IPS DF 6.9 (cell line): ENCODE results near the gene LRRC51.
"Not testable (repeated sequence)": the region's sequence is repeated elsewhere in the genome, so short reads cannot be mapped to it uniquely, and the experiment has no call there.

ENCODE experiments used
- DNase-seq: peaks from one replicate; pipeline ENCODE4 v3.0.0-alpha.2; 2013; ENCODE audit warnings: low read depth, low spot score
- H3K27ac ChIP-seq: one replicate; pipeline ENCODE4 v1.5.1; 2013; ENCODE audit warnings: low read length, control low read depth
- H3K27me3 ChIP-seq: 2 replicates; pipeline ENCODE4 v1.6.1; 2013; ENCODE audit warnings: mild to moderate bottlenecking, low read length; ENCODE audit not compliant: control insufficient read depth, insufficient read depth
- H3K36me3 ChIP-seq: 2 replicates; pipeline ENCODE4 v1.6.1; 2013; ENCODE audit warnings: low read length; ENCODE audit not compliant: control insufficient read depth, insufficient read depth
- H3K4me1 ChIP-seq: 2 replicates; pipeline ENCODE4 v1.6.1; 2013; ENCODE audit warnings: low read length; ENCODE audit not compliant: control insufficient read depth, insufficient read depth
- H3K4me3 ChIP-seq: 2 replicates; pipeline ENCODE4 v1.5.1; 2013; ENCODE audit warnings: mild to moderate bottlenecking, low read length
- H3K9me3 ChIP-seq: 2 replicates; pipeline ENCODE4 v1.6.1; 2013; ENCODE audit warnings: low read length, inconsistent platforms; ENCODE audit not compliant: control insufficient read depth, insufficient read depth
- WGBS: extraction: QIAGEN DNeasy Blood & Tissue Kit; methylation state at CpG from one replicate; pipeline ENCODE4 v1.1.7; 2013; ENCODE audit warnings: mixed read lengths, missing lambda C conversion rate; ENCODE audit not compliant: insufficient read length, insufficient coverage; 5-methylcytosine and 5-hydroxymethylcytosine counted together

The LRRC51 gene

DNA sequence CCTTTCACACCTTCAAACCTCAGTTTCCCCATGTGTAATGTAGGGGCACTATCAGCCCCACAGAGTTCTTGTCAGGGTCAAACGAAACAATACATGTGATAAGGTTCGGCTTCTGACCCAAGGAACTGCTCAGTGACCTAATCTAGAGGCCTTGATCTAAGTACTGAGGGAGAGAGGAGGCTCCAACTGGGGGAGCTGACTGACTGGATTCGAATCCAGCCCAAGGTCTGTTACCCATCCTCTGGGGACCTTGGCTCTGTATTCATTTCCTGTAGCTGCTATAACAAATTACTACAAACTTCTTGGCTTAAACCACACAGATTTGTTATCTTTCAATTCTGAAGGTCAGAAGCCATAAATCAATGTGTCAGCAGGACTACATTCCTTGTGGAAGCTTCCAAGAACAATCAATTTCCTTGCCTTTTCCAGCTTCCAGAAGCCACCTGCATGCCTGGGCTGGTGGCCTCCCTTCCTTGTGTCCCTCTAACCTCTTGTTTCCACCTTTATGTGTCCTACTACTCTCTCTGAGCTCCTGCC is 42.5 kb downstream of the LRRC51 start:
- Histone ChIP-seq H3K36me3 (no peaks in the 10 kb centered on the region), H3K9me3 (0 out of 2 replicates have a peak, but pooled peaks cover 3% of the 10 kb centered on the region), H3K27me3 (no peaks in the 10 kb centered on the region), H3K27ac (no peak overlapping the region), H3K4me1 (no peaks in the 10 kb centered on the region), H3K4me3 (no peak overlapping the region)
- DNase-seq = no peak
- WGBS = no CpG with 5 or more reads among the region's 3 CpGs

- no CpG with 5 or more reads among the region's 6 CpGs for WGBS
- H3K27me3 ChIP-seq = no peaks in the 10 kb centered on the region
- DNase-seq = no peak
- no peak overlapping the region for H3K27ac ChIP-seq
- no peak overlapping the region for H3K4me3 ChIP-seq
- H3K36me3 ChIP-seq = no peaks in the 10 kb centered on the region
- peaks cover 4% of the 10 kb centered on the region; the same call in 1 of the 2 replicates for H3K9me3 ChIP-seq
- no peaks in the 10 kb centered on the region for H3K4me1 ChIP-seq
Measured at GRCh38 chr11:72124046-72124445, 43.4 kb downstream of the LRRC51 start.

GRCh38 chr11:72125956-72126355 is 45.3 kb downstream of the LRRC51 start:
- H3K27me3 ChIP-seq = no peaks in the 10 kb centered on the region
- no peak overlapping the region for H3K27ac ChIP-seq
- WGBS = no CpG with 5 or more reads among the region's 1 CpG
- peaks cover 4% of the 10 kb centered on the region; the same call in 1 of the 2 replicates for H3K9me3 ChIP-seq
- no peaks in the 10 kb centered on the region for H3K4me1 ChIP-seq
- no peak overlapping the region for H3K4me3 ChIP-seq
- no peaks in the 10 kb centered on the region for H3K36me3 ChIP-seq
- no peak for DNase-seq

GRCh38 chr11:72127923-72128322 is 47.3 kb downstream of the LRRC51 start:
- H3K9me3 ChIP-seq = peaks cover 6% of the 10 kb centered on the region
- no peaks in the 10 kb centered on the region for H3K27me3 ChIP-seq
- no peak overlapping the region for H3K27ac ChIP-seq
- no peaks in the 10 kb centered on the region for H3K4me1 ChIP-seq
- WGBS = no CpG with 5 or more reads among the region's 2 CpGs
- no peak for DNase-seq
- no peaks in the 10 kb centered on the region for H3K36me3 ChIP-seq
- no peak overlapping the region for H3K4me3 ChIP-seq

DNA sequence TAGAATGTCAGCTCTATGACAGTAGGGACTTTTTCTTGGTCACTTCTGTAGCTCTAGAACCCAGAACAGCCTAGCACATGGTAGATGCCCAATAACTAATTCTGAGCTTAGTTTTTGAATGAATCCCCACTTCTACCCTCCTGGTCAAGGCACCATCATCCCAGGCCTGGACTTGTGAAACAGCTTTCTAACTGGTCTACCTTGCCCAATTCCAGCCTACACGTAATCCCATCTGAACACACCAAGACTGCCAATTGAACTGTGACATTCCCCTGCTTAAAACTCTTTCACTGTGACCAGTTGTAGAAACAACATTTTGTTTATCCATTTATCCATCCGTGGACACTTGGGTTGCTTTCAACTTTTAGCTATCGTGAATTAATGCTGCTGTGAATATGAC is 48.7 kb downstream of the LRRC51 start:
- Histone ChIP-seq H3K27ac (no peak overlapping the region), H3K4me1 (no peaks in the 10 kb centered on the region), H3K27me3 (no peaks in the 10 kb centered on the region), H3K9me3 (peaks cover 6% of the 10 kb centered on the region), H3K36me3 (no peaks in the 10 kb centered on the region), H3K4me3 (no peak overlapping the region)
- no CpG with 5 or more reads among the region's 3 CpGs for WGBS
- no peak for DNase-seq

DNA sequence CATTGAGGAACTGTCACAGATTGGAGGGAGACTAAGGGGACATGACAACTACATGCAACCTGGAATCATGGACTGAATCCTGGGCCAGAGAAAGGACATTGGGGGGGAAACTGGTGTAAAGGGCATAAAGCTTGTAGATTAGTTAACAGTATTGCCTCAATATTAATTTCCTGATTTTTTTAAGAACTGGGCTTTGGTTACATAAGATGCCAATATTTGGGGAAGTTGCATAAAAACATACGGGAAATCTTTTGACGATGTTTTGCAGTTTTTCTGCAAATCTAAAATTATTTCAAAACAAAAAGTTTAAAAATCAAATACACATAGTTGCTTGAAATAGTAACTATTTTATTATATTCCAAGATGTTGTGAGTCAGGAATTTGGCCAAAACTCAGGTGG is 52.0 kb downstream of the LRRC51 start:
- Histone ChIP-seq H3K27ac (no peak overlapping the region), H3K36me3 (no peaks in the 10 kb centered on the region), H3K9me3 (peaks cover 3% of the 10 kb centered on the region), H3K4me1 (no peaks in the 10 kb centered on the region), H3K4me3 (no peak overlapping the region), H3K27me3 (no peaks in the 10 kb centered on the region)
- no CpG with 5 or more reads among the region's 2 CpGs for whole genome bisulfite sequencing
- no peak for DNase-seq

DNA sequence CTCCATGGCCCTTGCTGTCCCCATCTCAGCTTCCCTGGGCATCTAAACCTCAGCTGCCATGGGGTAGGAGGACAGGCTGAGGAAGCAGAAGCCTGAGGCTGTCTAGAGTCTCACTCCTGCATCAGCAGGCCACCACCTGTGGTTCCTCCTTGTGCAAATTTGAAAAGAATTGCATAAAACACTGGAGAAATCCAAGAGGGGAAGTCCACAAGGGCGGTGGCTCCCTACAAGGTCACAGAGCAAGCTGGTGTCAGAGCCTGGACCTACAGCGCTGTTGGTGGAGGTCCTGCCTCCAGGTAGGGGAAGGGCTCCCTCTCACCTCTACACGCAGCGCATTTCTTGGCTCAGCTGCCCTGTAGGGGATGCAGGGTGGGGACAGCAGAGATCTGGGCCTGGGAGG is 54.8 kb downstream of the LRRC51 start, which contains the start of gene FOLR3:
Gene FOLR3 (plus strand): TSS at position 253 of the 400 bp plus-strand sequence. CDS start 228 bp downstream, outside the sequence.
- H3K4me1 ChIP-seq, H3K9me3 ChIP-seq, DNase-seq, H3K27me3 ChIP-seq, H3K36me3 ChIP-seq, H3K4me3 ChIP-seq, H3K27ac ChIP-seq: not testable (repeated sequence)
- no CpG with 5 or more reads among the region's 4 CpGs for WGBS

DNA sequence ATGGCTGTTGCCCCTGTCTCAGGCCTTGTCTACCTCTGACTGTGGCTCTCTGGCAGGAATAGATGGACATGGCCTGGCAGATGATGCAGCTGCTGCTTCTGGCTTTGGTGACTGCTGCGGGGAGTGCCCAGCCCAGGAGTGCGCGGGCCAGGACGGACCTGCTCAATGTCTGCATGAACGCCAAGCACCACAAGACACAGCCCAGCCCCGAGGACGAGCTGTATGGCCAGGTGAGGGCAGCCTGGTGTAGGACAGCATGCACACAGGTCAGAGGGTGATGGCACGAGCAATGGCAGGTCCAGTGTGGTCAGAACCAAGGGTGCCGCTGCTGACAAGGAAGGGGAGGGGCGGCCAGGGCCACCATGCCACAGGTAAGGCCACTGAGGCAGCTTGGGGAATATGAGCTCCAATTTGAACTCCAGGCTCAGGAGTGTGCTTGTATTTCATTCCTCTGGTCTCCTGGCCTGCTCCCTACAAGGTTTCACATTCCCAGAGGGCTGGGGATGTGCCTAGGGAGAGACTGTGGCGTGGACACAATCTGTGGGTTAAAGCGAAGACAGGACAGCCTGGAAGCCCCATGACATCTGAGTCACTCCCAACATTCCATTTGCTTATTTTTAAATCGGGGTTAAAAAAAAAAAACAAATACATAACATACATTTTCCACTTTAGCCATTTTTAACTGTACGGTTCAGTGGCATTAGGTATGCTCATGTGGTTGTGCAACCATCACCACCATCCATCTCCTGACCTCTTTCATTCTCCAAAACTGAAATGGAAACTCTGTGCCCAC is 55.4 kb downstream of the LRRC51 start:
- H3K27ac ChIP-seq = no peak overlapping the region
- H3K4me1 ChIP-seq = no peaks in the 10 kb centered on the region
- no CpG with 5 or more reads among the region's 14 CpGs for WGBS
- H3K9me3 ChIP-seq = peaks cover 1% of the 10 kb centered on the region; the same call in 1 of the 2 replicates
- no peaks in the 10 kb centered on the region for H3K27me3 ChIP-seq
- DNase-seq = no peak
- no peak overlapping the region for H3K4me3 ChIP-seq
- no peaks in the 10 kb centered on the region for H3K36me3 ChIP-seq

- WGBS = no CpG with 5 or more reads among the region's 4 CpGs
- Histone ChIP-seq H3K27ac (no peak overlapping the region), H3K9me3 (no peaks in the 10 kb centered on the region), H3K4me1 (no peaks in the 10 kb centered on the region), H3K27me3 (no peaks in the 10 kb centered on the region), H3K4me3 (no peak overlapping the region), H3K36me3 (no peaks in the 10 kb centered on the region)
- DNase-seq = no peak
Measured at GRCh38 chr11:72136684-72137262, 56.1 kb downstream of the LRRC51 start.

DNA sequence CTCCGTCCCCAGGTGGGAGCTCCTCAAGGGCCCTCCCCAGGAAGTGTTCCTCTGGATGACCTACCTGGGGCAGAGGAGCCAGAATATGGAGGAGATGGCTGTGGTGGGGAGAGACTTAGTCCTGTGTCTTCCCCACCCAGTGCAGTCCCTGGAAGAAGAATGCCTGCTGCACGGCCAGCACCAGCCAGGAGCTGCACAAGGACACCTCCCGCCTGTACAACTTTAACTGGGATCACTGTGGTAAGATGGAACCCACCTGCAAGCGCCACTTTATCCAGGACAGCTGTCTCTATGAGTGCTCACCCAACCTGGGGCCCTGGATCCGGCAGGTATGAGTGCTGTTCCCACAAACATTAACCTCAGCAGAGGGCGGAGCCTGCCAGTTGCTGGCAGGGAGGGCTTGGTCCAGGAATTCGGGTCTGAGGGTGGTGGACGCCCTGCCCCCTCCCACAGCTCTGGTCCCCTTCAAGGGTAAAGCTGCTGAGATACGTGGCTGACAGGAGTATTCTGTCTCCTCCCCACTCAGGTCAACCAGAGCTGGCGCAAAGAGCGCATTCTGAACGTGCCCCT is 58.3 kb downstream of the LRRC51 start:
- WGBS = no CpG with 5 or more reads among the region's 12 CpGs
- no peak overlapping the region for H3K27ac ChIP-seq

More for the DNA sequence above, 58.3 kb downstream of the LRRC51 start:
- H3K36me3 ChIP-seq = no peaks in the 10 kb centered on the region
- DNase-seq = no peak
- H3K27me3 ChIP-seq = no peaks in the 10 kb centered on the region
- no peak overlapping the region for H3K4me3 ChIP-seq
- H3K9me3 ChIP-seq = no peaks in the 10 kb centered on the region
- no peaks in the 10 kb centered on the region for H3K4me1 ChIP-seq
